ENCODE measurements around the gene SPAM1. TPM values are rescaled to one million over a fixed set of nuclear protein-coding genes. Genes with fewer than 3 reads are reported as not detected.
"Not testable (repeated sequence)": the region's sequence is repeated elsewhere in the genome, so short reads cannot be mapped to it uniquely, and the experiment has no call there.

SPAM1 gene
- total RNA-seq, 4 donors from 2014 or later = not detected

DNA sequence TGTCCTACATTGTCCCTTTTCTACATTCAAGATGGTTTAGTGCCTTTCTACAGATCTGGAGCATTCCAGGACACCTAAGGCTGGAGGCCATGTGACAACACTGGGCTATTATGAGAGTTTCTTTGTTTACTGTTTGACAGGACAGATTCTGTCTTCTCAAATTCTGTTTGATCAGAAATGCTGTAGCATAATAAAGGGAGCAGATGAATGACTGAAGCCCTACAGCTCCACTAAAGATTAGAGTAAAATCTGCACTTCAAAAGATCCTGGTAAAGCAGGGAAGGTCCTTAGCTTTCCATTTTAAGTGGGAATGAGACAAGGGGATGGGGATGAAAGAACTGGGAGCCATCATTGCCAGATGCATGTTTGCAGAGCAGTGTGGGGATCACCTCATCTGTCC lies 69.4 kb downstream of the SPAM1 start:
- H3K4me1 ChIP-seq = no peaks in the 10 kb centered on the region
- H3K4me3 ChIP-seq = no peak overlapping the region
- H3K27ac ChIP-seq = no peak overlapping the region
- no peaks in the 10 kb centered on the region for H3K36me3 ChIP-seq
- H3K27me3 ChIP-seq = no peaks in the 10 kb centered on the region
- TF ChIP-seq POLR2AphosphoS5 (IDR thresholded peaks at IDR 0.05) (no peak), POLR2A (IDR thresholded peaks at IDR 0.05) (no peak), EP300 (IDR thresholded peaks at IDR 0.05) (no peak)
- TF ChIP-seq, protein P1, sequence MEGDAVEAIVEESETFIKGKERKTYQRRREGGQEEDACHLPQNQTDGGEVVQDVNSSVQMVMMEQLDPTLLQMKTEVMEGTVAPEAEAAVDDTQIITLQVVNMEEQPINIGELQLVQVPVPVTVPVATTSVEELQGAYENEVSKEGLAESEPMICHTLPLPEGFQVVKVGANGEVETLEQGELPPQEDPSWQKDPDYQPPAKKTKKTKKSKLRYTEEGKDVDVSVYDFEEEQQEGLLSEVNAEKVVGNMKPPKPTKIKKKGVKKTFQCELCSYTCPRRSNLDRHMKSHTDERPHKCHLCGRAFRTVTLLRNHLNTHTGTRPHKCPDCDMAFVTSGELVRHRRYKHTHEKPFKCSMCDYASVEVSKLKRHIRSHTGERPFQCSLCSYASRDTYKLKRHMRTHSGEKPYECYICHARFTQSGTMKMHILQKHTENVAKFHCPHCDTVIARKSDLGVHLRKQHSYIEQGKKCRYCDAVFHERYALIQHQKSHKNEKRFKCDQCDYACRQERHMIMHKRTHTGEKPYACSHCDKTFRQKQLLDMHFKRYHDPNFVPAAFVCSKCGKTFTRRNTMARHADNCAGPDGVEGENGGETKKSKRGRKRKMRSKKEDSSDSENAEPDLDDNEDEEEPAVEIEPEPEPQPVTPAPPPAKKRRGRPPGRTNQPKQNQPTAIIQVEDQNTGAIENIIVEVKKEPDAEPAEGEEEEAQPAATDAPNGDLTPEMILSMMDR (IDR thresholded peaks at IDR 0.05) = no peak
- no peak for ATAC-seq
- no peaks in the 10 kb centered on the region for H3K9me3 ChIP-seq

DNA sequence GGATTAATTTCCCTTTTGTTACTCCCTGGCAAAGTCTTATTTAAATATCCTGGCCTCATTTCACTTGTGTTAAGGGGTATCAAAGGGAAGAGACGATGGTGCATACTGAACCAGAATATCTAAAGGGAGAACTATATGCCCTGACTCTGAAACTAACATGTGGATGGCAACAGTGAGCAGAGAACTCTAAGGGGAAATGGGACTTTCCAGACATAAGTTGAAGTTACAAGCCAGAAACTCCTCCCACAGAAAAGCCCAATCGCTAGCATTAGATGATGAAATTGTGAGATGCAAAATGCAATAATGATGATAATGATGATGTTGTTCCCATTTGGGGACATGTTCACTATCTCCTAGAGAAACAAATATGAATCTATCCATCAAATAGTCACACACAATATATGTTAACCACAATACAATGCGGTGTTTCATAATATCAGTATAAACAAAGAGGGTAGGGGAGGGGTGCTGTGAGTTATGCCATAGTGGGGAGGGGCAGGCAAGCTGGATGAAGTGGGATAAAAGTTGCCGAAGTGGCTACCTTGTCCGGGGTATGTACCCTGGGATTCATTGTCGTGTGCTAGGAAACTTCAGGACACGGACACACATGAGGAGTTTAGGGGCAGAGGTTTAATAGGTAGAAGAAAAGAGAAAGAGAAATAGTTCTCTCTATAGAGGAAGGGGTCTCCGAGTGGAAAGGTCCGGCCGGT lies 70.7 kb downstream of the SPAM1 start:
- TF ChIP-seq EP300 (IDR thresholded peaks at IDR 0.05) (no peak), POLR2AphosphoS5 (IDR thresholded peaks at IDR 0.05) (no peak), POLR2A (IDR thresholded peaks at IDR 0.05) (no peak)
- TF ChIP-seq, protein P1 (IDR thresholded peaks at IDR 0.05) = no peak
- no peak overlapping the region for H3K4me3 ChIP-seq

DNA sequence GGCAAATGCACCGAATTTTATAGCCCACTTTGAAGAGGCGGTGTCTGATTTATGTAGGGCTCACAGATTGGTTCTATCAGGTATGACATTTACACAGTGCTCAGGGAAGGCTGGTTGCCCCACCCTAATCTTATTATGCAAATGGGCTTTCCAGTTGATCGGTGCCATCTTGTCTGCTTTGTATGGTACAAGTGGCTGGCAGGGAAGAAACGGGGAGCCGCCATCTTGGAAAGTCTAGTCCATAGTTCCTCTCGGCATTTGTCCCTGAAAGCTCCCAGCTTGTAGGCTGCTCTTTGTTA lies 71.2 kb downstream of the SPAM1 start:
- Histone ChIP-seq H3K9me3 (peaks cover 0 to 2% (median 0%) of the 10 kb centered on the region in 3 donors), H3K27ac (no peak overlapping the region), H3K4me3 (no peak overlapping the region), H3K36me3 (no peaks in the 10 kb centered on the region), H3K4me1 (no peaks in the 10 kb centered on the region), H3K27me3 (no peaks in the 10 kb centered on the region)
- no peak for ATAC-seq
- TF ChIP-seq, protein P1 (IDR thresholded peaks at IDR 0.05) = no peak
- TF ChIP-seq POLR2A (IDR thresholded peaks at IDR 0.05) = no peak
- TF ChIP-seq EP300 (IDR thresholded peaks at IDR 0.05) = no peak
- no peak for TF ChIP-seq POLR2AphosphoS5 (IDR thresholded peaks at IDR 0.05)
- WGBS, 2 donors (ENCODE audit: low coverage in 1 of 2) = 92 to 100% methylated on average over 3 to 6 of the region's 6 CpGs

More for the DNA sequence above, 70.7 kb downstream of the SPAM1 start:
- no peak overlapping the region for H3K27ac ChIP-seq
- ATAC-seq = no peak
- no peaks in the 10 kb centered on the region for H3K27me3 ChIP-seq
- no peaks in the 10 kb centered on the region for H3K9me3 ChIP-seq
- WGBS, 2 donors (ENCODE audit: low coverage in 1 of 2) = 94 to 95% methylated on average over 7 to 10 of the region's 10 CpGs
- no peaks in the 10 kb centered on the region for H3K4me1 ChIP-seq
- no peaks in the 10 kb centered on the region for H3K36me3 ChIP-seq

DNA sequence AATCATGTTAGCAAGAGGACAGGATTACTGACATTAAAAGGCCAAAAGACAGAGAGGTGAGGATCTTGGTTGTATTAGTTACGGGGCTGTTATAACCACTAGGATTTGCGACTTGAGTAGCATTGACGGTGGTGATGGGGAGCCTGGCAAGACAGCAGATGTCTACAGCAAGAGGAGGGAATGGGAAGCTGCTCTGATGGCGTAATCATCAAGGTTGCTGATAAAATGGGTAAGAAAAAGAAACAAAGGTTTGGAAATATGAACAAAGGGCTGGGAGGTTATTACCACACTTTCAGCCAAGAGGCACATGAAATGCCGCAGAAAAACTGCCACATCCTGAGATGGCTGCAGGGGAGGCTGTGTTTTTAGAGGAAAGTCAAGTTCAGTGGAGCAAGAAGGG lies 73.9 kb downstream of the SPAM1 start:
- H3K36me3 ChIP-seq = no peaks in the 10 kb centered on the region
- TF ChIP-seq POLR2A (IDR thresholded peaks at IDR 0.05) (no peak), POLR2AphosphoS5 (IDR thresholded peaks at IDR 0.05) (no peak), EP300 (IDR thresholded peaks at IDR 0.05) (no peak)
- TF ChIP-seq, protein P1 (IDR thresholded peaks at IDR 0.05) = no peak
- no peaks in the 10 kb centered on the region for H3K27me3 ChIP-seq
- H3K4me3 ChIP-seq = no peak overlapping the region
- H3K9me3 ChIP-seq = peaks cover 0 to 16% (median 0%) of the 10 kb centered on the region in 3 donors
- ATAC-seq = no peak
- 87 to 92% methylated on average over 5 of the region's 5 CpGs for WGBS, 2 donors (ENCODE audit: low coverage in 1 of 2)
- H3K27ac ChIP-seq = no peak overlapping the region
- H3K4me1 ChIP-seq = no peaks in the 10 kb centered on the region

DNA sequence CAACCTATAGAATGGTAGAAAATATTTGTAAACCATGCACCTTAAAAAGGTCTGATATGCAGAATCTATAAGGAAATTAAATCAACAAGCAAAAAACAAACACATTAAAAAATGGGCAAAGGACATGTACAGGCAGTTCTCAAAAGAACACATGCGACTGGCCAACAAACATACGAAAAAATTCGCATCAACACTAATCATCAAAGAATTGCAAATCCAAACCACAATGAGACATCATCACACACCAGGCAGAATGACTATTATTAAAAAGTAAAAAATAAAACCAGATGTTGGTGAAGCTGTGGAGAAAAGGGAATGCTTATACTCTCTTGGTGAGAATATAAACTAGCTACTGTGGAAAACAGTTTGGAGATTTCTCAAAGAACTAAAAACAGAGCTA lies 74.7 kb downstream of the SPAM1 start:
- TF ChIP-seq POLR2AphosphoS5 (IDR thresholded peaks at IDR 0.05) (no peak), POLR2A (IDR thresholded peaks at IDR 0.05) (no peak), EP300 (IDR thresholded peaks at IDR 0.05) (no peak)
- TF ChIP-seq, protein P1 (IDR thresholded peaks at IDR 0.05) = no peak
- H3K27ac ChIP-seq = no peak overlapping the region
- no peaks in the 10 kb centered on the region for H3K27me3 ChIP-seq
- no peak for ATAC-seq
- H3K4me3 ChIP-seq = no peak overlapping the region
- 85 to 92% methylated on average over 3 of the region's 3 CpGs for WGBS, 2 donors (ENCODE audit: low coverage in 1 of 2)
- H3K9me3 ChIP-seq = peaks cover 0 to 16% (median 0%) of the 10 kb centered on the region in 3 donors
- H3K36me3 ChIP-seq = no peaks in the 10 kb centered on the region
- no peaks in the 10 kb centered on the region for H3K4me1 ChIP-seq

DNA sequence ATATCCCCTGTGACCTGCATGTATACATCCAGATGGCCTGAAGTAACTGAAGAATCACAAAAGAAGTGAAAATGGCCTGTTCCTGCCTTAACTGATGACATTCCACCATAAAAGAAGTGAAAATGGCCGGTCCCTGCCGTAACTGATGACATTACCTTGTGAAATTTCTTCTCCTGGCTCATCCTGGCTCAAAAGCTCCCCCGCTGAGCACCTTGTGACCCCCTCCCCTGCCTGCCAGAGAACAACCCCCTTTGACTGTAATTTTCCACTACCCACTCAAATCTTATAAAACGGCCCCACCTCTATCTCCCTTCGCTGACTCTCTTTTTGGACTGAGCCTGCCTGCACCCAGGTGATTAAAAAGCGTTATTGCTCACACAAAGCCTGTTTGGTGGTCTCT lies 83.3 kb downstream of the SPAM1 start:
- not testable (repeated sequence) for H3K36me3 ChIP-seq, ATAC-seq, H3K27me3 ChIP-seq, H3K4me3 ChIP-seq, H3K27ac ChIP-seq, H3K4me1 ChIP-seq, H3K9me3 ChIP-seq
- WGBS, 2 donors (ENCODE audit: low coverage in 1 of 2) = 79 to 82% methylated on average over 4 to 6 of the region's 6 CpGs

Measured in gastroesophageal sphincter (tissue), 4 donors.